GOT3 (cell line): ENCODE data around the gene ATP9A.
"Not testable (repeated sequence)": the region's sequence is repeated elsewhere in the genome, so short reads cannot be mapped to it uniquely, and the experiment has no call there.

Experiments used
- DNase-seq: peaks from one replicate; lab custom pipeline; 2025; ENCODE audit warnings: mixed read lengths; lab: John Stamatoyannopoulos, UW

Gene ATP9A

DNA sequence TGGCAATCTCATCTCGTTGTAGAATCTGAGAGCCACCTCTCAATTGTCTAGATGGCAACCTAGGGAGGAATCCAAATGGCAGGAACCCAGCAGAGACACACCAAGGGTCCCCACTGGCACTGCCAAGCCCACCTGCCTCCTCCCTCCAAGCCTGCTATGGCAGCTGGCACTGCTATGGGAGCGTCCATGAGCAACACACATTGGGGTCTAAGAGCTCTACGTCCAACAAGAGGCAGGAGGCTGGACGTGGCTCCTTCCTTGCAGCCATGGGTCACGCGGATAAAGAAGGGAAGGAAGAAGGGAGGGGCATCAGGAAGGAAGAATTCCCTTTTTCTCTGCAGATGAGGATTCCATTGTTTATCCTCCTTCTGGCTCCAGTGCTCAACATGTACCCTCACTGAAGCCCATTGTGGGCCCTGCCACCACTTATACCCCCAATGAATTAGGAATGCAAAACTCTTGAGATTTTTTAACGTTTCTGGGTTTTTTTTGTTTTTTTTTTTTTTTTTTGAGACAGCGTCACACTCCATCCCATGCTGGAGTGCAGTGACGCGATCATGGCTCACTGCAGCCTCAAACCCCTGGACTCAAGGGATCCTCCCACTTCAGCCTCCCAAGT lies 17.3 kb downstream of the ATP9A start:
- DNase-seq, result no peak

DNA sequence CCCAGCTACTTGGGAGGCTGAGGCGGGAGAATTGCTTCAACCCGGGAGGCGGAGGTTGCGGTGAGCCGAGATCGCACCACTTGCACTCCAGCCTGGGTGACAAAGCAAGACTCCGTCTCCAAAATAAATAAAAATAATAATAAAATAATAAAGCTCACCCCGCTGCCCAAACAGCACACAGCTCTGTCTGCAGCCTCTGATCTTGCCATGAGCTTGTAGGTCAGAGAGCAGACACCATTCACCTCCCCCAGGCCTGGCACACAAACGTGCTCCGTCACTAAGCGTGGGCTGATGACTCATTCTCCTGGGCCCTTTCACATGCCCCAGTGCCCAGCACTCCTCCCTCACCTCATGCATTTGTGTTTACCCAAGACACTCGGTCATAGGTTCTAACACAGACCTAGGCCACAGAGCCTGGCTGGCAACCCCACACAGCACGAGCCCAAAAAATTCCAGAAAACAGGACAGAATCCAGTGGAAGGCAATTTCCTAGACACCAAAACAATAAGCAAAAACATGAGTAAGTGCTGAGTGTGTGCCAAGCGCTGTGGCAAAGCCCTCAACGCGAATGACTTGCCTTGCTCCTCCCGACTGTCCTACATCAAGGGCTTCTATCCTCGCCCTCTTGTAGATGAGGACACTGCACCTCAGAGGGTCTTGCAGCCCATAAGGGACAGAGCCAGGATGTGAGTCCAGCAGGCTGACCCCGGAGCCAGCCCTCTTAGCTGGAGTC lies 18.0 kb downstream of the ATP9A start:
- peak; percentile 90 for DNase-seq

DNA sequence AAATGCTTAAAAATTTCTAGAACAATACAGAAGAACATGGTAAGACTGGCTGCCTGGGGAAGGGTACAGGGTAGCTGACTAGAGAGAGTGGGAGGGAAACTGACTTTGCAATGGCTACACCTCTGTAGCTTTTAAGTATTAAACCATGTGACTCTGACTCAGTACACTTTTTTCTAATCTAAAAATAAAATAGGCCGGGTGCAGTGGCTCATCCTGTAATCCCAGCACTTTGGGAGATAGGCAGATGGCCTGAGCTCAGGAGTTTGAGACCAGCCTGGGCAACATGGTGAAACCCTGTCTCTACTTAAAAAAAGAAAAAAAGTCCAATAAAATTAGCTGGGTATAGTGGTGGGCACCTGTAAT lies 18.5 kb downstream of the ATP9A start:
- no peak for DNase-seq

DNA sequence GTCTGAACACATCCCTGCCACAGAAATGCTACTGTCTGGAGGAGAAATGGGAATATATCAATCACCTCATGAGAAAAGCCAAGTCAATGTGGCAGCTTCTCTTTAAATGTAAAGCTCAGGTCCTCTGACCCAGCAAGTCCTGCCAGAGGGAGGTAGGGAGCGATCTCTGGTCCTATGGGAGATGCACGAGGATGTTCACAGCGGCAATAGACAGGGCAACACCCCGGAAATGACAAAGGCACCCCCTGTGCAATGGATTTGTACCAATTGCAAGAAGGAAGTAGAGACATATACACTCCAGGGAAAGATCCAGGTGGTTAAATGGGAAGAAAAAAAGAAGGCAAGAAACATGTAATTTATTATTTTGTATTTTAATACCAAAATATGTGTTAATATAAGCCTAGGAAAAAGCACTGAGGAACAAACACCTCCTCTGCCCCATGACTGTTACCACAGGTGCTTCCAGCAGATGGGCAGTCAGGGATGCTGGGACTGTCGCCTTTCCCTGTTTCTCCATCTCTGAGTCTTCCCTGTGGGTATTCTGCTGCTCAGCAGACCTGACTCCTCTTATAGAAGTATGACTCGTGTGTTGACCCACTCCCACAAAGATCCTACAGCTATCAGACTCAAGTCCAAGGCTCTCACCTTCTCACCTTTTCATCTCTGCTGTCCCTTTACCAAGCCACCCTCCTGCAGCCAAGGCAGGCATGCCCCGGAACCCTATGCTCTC lies 20.8 kb downstream of the ATP9A start:
- no peak for DNase-seq

DNA sequence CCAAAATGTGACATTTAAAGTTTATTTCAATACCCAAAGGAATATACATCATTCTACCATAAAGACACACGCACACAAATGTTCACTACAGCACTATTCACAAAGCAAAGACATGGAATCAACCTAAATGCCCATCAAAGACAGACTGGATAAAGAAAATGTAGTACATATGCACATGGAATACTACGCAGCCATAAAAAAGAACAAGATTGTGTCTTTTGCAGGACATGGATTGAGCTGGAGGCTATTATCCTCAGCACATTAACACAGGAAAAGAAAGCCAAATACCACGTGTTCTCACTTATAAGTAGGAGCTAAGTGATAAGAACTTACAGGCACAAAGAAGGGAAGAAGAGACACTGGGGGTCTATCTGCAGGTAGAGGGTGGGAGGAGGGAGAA lies 22.4 kb downstream of the ATP9A start:
- DNase-seq, result no peak

DNA sequence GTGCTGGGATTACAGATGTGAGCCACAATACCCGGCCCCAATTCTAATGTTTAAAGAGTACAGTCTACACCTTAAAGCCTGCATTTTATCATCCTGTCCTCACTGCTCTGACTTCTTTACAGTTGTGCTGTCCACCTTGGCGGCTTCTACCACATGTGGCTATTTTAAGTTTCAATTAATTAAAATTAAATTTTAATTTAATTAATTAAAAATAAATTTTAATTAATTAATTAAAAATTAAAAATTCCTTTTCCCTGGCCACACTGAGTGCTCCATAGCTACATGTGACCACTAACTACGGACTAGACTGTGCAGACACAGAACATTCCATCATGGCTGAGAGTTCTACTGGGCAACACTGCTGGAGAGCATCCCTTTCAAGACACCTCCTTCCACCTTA lies 27.4 kb downstream of the ATP9A start:
- no peak for DNase-seq

DNA sequence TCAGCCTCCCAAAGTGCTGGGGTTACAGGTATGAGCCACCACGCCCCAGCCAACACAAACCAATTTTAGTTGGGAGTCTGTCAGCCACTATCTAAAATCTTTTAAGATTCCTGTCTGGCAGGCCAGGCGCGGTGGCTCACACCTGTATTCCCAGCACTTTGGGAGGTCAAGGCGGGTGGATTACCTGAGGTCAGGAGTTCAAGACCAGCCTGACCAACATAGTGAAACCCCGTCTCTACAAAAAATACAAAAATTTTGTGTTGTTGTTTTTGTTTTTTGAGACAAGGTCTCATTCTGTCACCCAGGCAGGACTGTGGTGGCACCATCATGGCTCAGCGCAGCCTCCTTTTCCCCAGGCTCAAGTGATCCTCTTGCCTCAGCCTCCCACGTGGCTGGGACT lies 27.9 kb downstream of the ATP9A start:
- not testable (repeated sequence) for DNase-seq

DNA sequence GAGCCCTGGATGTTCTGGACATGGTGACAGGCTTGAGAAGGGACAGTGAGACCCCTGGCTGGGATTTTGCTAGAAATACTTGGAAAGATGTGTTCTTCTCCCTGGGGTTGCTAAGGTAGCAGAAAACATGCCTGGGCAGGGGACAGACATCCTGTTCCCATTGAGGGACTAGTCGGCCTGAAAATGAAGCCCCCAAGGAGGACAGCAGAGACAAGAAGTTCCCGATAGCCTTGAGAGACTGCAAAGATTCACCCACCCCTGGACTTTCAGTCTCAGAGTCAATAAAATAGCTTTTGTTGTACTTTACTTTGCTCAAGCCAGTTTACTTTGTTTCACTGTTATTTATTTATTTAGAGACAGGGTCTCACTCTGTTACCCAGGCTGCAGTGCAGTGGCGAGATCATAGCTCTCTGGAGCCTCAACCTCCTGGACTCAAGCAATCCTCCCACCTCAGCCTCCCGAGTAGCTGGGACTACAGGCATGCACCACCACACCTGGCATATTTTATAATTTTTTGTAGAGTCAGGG lies 28.4 kb downstream of the ATP9A start:
- DNase-seq, result no peak

DNA sequence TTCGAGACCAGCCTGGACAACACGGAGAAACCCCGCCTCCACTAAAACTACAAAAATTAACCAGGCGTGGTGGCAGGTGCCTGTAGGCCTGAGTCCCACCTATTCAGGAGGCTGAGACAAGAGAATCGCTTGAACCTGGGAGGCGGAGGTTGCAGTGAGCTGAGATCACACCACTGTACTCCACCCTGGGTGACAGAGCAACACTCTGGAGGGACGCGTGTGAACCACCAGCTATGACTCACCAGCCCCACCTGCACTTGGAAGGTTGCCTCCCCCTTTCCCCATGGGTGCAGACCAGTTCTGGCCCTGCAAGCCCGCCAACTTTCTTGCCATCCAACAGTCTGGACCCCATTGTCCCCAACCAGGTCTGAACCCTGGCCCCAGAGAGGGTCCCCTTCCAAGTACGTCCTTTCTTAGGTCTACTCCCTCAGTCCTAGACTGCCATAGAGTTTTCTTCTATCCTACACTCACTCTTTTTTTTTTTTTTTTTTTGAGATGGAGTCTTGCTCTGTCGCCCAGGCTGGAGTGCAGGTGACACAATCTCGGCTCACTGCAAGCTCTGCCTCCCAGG lies 29.2 kb downstream of the ATP9A start:
- no peak for DNase-seq

DNA sequence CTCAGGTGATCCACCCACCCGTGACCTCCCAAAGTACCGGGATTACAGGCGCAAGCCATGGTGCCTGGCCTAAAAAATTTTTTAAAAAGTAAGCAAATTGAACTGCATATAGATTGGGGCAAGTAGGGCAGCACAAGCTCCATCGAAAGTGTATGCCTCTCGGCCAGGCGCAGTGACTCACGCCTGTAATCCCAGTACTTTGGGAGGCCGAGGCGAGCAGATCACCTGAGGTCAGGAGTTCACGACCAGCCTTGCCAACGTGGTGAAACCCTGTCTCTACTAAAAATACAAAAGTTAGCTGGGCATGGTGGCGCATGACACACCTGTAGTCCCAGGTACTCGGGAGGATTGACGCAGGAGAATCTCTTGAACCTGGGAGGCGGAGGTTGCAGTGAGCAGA lies 29.9 kb downstream of the ATP9A start:
- DNase-seq, result not testable (repeated sequence)

DNA sequence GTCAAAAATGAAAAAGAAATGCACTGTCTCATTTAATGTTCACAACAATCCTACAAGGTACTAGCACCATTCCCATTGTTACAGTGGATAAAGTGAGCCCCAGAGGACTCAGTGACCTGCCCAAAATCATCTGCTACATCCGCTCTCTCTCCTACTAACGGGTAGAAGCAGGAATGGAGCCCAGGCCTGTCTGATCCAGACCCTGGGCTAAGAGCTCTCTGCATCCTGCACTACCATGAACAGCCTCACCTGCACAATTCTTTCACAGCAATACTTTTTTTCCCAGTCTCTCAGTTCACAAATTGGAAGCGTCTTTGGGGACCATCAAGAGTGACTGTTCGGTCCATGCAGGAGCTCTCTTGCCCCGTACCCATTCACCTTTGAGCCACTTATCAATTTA lies 31.2 kb downstream of the ATP9A start:
- no peak for DNase-seq

DNA sequence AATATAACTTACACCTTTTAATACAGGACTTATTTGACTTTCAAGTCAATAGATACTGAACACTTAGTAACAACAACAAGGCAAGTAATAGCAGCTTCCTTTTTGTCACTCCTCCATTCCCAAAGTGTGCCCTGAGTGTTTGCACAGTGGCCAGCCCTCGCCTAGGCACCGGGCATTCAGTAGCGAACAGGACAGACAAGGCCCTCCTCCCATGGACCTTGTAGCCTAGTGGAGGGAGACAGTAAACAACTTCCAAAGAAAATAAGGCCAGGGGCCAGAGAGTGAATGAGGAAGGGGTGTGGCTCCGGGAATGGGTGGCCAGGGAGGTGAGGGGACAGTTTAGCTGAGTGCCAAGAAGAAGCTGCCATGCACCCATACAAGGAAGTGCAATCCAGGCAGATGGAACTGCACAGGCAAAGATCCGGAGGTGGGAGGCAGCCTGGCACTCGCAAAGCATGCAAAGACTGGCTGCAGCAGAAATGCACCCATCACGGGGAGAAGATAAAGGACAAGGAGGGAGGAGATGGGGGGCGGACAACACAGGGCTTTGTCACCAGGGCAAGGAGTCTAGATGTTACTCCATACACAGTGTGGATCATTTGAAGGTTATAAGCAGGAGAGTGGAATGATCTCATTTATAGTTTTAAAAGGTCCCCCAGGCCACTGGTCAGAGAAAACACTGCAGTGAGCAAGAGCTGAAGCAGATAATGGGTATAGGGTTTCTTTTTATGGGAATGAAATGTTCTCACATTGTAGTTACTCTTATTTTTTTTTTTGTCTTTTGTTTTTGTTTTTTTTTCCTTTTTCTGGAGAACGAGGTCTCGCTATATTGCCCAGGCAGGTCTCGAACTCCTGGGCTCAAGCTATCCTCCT lies 32.2 kb downstream of the ATP9A start:
- DNase-seq, result no peak

DNA sequence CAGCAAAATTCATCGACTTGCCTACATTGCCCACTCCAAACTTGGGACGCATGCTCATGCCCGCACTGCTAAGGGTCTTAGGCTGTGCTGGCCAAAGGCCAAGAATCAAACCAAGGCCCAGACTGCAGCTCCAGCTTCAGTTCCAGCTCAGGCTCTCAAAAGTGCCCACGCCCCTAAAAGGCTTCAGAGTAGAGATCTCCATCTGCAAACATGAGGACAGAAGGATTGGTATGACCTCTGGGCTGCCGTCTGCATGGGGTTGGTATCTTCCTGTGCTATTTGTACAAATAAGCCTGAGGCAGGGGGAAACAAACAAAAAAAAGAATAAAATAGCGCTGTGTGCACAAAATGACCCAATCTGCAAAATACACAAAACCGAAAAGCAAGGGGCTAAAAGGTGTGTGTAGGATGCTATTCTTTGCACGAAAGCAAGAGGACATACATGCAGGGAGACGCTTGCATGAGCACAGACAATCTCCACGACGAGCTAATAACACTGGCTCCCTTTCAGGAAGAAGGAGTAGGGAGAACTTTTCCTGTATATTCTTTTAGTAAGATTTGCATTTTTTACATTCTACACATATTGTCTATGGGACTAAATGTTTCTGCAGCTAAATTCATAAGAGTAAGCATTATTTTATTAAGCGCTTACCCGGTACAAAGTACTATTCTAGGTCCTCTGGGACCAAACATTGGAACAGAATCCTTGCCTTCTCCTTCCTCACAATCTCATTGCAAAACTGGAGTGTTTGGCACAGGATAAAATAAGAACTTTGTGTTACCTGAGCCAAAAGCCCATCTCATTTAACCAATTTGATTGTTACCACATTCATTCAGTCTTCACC lies 33.1 kb downstream of the ATP9A start:
- DNase-seq, result no peak

DNA sequence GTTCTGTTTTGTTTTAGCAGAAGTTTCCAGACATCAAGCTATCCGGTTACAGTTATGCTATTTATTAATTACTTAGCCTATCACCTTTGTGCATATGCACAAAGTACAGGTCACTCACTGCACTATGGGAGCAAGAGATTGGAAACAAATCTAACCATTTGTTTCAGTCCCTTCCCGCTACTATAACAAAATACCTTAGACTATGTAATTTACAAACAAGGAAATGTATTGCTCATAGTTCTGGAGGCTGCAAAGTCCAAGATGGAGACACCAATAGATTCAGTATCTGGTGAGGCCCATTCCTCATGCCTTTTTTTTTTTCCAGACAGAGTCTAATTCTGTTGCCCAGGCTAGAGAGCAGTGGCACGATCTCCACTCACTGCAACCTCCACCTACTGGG lies 35.1 kb downstream of the ATP9A start:
- no peak for DNase-seq

DNA sequence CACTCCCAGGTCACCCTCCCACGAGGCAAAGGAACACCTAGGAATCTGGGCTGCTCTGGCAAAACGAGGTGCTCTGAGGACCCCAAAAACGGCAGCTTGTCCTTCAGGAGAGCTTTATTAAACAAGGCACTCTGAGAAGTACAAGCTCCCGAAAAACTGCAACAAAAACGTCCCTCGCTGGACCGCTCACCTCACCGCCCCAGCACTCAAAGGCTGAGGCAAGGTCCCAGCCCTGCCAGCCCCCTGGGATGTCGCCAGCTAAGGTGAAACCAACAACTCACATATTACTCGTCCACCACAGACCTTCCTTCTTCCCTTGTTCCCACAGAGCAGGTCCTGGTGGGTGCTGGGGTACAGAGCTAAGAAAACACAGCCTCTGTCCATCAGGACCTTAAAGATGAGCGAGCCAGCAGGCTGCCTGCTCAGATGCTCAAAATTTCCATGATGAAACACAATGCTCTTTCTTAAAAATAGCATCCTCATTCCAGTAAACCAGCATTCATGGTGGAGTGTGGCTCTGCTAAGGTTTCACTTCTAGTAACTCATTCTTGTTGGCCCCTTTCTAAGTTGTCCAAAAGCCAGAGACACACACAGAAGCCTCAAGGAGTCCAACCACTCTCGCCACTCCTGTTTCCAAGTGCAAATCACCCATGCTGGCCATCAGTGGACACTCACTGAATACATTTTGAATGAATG lies 35.9 kb downstream of the ATP9A start:
- no peak for DNase-seq

DNA sequence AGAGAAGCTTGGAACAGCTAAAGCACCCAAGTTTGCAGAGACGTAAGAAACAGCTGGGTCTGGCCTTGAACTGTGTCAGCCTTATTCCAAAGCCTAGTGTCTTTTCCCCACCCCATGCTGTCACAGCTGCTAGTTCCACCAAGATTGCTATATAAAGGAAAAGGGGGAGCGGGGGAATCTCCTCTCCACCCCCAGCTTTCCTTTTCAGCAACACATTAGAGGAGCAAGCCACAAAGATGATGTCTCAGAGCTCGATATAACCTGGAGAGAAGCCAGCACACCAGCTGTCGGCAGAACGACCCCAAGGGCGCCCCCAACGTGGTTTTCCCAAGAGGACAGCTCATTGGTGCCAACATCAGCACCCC lies 36.5 kb downstream of the ATP9A start:
- no peak for DNase-seq

DNA sequence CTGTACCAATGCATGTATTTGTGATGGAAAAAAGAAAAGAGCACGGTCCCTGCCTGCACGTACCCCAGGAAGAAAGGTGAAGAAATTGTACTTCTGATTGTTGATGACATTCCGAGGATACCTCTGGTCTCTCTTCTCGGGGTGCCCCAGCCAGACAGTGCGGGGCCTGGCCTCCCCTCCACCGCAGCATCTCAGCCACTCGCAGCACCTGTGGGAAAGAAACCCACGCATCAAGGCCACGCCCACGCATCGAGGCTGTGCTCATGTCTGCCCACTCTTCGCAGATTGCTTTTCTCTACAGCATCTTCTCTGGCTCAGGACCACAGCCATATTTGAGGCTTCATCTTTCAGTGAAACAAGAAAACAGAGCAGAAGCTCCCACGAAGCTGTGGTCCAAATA lies 38.4 kb downstream of the ATP9A start:
- DNase-seq, result no peak

DNA sequence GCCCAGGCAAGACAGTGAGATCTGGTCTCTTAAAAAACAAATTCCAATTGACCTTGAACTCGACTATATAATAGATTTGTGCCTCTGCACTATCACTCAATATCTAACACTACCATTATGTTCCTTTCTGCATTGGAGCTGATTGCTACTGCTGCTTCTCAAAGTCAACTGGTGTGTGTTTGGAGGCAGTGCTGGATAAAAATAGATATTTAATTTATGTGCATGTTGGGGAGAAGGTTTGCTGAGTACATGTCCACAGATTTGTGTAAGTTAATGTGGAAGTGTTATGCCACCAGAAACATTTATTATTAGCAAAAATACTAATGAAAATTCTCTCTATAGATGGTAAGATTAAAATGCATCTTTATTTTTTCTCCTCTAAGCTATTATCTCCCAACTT lies 39.5 kb downstream of the ATP9A start:
- DNase-seq, result no peak

DNA sequence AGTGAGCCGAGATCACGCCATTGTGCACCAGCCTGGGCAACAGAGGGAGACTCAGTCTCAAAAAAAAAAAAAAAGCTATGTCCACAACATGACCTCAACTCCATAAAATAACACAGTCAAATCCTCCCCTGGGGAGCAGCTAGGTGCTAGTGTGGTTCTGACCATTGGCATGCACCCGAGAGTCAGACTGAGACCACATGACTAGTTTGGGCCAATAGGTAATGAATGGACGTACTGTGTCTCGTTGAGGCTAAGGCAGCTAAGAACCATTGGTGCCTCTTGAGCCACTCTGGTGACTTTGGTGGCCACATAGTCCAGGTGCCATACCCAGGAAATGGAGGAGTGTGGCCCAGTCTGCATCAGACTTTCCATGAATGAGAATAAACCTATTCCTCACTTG lies 40.3 kb downstream of the ATP9A start:
- no peak for DNase-seq

DNA sequence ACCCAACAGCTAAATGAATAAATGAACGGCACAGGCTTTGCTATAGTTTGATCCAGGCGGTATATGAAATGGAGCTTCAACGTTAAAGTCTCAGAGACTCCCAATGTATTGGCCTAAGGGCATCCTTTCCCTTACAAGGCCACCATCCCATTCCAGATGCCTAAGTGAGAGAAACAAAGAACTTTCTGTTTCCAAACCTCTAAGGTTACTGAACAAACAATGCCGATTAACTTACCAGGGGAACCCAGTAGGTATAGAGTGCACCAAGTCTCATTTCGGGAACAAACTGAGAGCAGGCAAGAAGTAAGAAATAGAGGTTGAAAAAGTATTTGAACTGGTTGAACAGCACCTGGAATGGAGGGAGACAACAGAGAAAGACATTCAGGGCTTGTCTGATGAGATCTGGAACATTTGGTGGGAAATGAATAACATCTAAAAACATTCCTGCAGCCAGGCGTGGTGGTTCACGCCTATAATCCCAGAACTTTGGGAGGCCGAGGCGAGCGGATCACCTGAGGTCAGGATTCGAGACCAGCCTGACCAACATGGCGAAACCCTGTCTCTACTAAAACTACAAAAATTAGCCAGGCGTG lies 42.5 kb downstream of the ATP9A start:
- DNase-seq, result no peak
